Activated gamma-delta T cell (primary cell): ENCODE data around the gene HDAC9.

Experiments
- DNase-seq: peaks from one replicate; lab custom pipeline; 2025; lab: John Stamatoyannopoulos, UW

Gene HDAC9

DNA sequence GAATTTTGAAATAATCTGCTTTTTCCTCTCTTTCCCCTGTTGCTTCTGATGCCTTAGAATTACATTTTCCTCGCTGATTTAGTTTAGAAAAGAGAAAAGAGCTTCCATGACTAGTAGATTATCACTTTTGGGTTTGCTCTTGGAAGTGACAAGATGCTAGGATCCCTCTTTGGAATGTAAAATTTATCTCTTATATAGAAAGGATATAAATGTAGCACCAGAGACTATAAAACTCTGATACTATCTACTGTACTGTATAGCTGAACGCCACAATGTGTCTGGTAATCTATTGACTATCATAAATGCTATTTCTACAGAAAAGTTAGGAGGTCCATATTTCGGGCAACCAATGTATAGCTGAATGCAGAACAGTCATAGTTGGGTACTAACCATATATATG is 1.1 kb upstream of the HDAC9 start:
- DNase-seq: no peak

DNA sequence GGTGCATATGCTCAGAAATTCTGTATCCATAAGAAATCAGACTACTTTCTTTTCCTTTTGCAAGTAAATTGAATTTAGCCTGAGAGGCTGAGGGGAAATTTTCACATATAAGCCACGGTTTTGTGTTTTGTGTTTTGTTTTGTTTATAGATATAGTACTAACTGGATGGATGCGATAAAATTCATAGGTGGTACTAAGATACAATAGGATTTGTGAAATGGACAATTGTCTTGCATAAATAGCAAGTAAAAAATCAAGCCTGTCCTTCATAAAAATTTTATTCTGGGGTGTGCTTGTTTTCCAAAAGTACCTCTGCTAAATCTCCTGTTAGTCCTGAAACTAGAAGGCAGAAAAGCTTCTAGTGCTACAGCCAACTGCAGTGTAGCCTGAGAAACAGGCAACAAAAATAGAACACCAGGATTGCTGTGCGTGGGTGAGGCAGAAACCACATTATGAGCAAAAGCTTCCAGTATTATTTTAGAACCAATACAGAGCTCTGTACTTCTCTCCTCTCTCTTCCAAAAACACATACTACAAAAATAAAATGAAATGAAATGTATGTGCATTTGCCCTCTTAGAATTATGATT is 634 bp upstream of the HDAC9 start:
- no peak for DNase-seq

DNA sequence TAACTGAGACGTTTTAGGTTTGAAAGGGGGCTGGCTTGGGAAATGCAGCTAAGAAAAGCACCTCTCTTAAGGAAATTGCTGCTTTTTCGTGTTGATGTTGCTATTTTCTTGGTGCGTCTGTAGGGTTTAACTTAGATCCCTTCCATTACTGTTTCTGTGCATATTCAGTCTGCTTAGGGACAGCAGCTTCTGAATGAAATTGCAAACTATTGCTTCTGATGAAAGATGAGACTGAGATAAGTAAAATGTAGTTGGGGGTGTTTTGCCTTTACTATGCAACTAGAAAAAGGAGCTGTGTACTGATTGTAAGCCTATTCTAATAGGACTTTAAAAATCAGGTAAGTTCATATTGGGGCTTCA is 772 bp downstream of the HDAC9 start:
- no peak for DNase-seq

DNA sequence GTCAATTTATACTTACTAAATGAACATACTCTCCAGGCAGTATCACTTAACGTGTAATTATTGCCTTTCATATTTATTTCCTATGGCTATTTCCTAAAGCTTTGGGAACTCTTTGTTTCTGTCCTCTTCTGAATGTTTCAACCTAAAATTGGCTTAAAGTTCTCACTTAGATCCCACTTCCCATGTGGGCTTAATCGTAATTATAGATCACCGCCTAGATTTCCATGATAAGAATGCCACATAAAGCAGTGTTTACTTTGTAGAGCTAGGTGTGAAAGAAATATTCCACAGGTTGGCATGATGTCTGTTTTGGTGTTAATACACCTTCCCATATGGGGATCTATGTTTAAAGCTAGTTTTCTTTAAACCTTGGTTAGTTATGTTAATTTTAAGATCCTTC is 1.5 kb downstream of the HDAC9 start:
- no peak for DNase-seq

DNA sequence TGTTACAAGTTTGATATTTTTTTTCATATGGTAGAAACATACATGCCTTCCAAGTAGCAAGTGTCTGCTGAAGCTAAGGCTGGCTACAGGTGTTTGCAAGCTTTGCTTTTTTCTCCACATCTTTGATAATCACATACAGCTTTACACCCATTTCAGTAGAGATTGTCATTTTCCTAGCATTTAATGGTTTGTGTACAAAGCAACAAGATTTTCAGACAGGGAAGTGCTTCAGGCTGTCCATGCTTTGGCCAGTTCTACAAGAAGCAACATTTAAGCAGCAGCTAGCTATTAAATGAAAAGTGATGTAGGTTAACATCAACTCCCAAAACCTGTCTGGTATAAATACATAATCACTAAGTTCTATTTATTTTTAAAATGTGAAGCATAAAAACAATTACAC is 2.3 kb downstream of the HDAC9 start:
- DNase-seq: no peak

DNA sequence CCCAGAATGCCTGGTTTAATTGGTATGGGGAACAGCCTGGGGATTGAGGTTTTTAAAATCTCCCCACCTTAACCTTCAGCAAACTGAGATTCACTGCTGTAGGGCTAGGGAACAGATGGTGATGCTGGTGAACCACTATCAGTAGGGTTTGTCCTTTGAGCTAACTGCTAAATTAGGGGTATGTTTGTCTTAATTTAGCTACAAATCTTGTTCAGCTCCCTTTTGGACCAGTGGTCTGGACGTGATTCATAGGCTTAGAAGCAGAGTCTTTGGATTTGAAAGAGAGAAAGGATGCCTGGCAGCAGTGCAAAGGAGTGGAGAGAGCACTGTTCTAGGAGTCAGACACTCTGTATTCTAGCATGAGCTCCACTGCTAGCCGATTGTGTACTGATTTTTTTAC is 2.8 kb downstream of the HDAC9 start:
- no peak for DNase-seq

DNA sequence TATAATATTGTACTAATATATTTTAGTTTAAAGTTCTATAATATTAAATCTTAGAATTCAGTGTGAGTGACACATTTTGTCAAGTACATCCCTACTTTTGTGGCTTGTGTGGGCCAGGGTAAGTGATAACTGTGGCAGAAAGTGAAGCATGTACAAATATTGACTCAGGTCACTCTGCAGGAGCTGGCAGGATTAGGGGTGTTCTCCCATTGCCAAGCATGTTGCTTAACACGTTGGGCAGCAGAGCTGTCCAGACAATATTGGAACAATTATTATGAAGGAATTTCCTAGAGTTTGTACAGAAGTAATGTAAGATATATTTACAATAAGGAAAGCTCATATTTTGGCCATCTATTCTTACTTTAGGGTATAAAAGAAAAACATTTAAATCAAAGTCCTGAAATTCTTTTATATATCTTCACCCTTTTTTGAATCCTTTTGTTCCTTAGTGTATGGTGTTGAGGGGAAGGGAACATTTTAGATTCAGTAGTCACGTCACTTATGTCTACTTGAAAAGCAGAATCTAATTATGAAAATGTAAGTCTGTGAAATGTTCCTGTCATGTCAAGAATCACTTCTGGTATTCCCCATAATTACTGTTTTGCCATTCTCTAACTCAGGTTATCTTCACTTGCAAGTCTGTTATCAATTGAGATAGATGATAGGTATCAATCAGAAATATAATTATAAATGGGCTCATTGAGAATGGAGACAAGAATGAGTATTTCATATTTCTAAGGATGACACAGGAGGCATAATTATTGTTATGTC is 4.0 kb downstream of the HDAC9 start:
- no peak for DNase-seq

DNA sequence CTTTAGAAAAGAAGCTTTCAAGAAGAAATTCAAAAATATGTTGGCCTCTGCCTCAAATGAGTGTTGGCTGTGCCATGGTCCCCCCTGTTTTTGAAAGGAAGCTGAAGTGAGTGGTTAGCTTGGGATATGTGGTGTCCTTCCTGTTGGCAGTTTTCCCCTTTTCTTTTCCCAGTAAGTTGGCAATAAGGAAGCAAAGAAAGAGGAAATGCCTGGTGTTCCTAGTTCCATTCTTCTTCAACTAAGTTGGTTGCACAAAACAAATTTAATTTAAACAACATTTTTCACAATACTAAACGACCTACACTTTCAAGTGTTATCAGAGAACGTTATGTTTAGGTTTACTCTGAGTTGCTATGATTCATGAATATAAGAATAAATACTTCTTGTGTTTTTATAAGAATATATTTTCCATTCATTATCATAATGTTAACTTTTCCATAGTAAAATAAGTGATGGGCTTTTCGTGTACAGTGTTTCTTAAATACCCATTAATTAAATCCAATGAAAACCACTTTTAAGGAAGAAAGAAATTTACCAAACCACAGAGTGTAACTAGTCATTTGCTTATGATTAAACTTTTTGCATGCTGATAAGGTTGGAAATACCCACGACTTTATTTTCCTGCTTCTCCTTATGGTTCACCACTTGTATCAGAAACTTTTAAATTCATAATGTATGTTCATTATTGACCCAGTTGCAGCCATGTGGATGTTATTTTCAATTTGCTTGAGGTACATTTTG is 7.7 kb downstream of the HDAC9 start:
- no peak for DNase-seq

DNA sequence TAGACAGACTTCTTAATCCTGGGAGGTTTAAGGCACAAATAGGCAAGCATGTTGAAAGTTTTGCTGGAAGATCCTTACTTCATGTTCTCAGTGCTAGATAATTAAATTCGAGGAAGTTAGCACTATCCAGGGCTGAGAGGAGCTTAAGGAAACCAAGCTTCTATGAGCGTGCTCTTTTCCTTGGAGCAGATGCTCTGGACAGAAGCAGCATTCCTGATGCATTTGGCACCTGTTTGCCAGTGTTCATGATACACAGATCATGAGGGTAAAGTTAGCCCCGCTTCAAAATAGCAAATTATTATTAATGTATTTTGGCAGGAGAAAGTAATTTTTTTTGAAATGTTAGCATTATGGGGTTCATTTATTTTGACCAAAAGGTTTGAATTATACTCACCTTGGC is 9.4 kb downstream of the HDAC9 start:
- DNase-seq: no peak

DNA sequence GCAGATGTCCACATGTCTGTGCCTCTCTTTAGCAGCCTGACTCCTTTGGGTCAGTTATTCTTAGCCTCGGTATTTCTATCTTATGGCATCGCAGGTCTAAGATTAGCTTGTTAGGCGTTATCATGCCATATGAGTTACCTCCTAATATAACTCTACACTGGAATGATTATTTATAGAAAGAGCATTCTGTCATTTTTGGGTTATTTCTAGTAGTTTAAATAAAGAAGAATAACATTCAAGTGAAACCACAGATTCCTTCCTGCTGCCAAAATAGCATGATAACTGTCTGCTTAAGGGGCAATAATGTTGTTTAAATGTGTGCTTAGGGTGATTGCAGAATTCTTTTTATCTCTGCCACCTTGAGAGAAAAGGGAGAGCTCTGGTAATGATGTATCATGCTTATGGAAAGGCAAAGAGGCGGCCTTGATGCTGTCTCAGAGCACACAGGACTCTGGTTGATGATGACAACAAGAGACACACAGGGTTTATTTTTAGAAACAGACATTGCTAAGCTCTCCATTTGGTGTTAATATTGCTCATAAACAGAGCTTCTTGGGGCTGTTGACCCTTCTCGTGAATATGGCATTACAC is 10.4 kb downstream of the HDAC9 start:
- no peak for DNase-seq

DNA sequence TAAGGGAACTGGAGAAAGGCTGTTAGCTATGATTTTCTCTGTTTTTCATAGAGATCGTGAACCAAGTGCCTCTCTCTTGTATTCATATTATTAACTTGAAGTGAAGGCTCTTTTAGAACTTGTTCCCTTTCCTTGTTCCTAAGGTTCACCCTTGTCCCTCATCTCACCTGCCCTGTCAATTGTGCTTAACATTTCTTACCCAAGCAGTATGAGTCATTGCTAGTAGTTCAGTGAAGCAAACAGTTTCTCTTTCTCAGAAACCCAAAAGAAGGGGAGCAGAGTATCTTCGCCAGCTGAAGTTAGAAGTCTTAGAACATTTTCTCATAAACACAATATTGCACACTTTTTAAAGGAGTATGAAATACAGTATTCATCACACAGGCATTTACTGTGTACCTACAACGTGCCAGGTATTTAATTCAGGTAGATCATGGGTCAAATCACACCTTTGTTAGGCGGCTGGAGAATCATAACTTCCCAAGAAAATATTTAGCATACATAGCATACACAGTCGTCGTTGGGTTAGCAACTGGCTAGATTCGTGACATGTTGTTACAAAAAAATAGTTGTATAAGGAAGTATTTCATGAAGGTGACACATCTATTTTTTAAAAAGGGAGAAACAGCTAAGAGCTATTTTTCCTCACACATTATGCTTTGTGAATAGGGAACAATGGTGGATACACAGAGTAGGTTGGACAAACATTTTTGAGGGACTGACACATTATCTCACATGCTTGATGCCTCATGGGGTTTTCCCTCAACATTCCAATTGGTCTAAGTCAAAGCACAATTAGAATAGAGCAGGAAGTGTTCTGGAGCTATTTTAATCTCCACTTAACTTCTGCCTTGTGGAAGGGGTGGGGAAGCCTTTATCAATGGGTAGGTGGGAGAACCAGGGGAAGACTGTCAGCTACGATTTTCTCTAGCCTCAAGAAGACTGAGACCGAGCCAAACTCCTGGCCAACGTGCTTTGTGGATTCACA is 13.2 kb downstream of the HDAC9 start:
- DNase-seq: no peak

DNA sequence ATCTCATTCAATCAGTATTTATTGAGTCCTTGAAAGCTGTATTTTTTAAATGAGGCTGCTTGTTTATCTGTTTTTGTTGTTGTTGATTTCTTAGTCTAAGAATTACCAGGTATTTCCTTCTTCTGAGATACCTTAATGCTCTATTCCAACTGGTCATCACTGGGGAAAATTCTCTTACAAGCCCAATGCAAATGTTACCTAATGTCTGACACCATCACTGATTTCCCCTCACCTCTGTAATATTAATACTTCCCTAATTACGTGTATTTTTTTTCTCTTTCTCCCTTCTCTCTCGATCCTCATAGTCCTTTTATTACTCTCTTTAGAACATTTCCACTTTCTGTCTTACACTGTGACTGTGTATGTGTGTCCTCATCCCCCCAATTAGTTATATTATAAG is 13.9 kb downstream of the HDAC9 start:
- no peak for DNase-seq

DNA sequence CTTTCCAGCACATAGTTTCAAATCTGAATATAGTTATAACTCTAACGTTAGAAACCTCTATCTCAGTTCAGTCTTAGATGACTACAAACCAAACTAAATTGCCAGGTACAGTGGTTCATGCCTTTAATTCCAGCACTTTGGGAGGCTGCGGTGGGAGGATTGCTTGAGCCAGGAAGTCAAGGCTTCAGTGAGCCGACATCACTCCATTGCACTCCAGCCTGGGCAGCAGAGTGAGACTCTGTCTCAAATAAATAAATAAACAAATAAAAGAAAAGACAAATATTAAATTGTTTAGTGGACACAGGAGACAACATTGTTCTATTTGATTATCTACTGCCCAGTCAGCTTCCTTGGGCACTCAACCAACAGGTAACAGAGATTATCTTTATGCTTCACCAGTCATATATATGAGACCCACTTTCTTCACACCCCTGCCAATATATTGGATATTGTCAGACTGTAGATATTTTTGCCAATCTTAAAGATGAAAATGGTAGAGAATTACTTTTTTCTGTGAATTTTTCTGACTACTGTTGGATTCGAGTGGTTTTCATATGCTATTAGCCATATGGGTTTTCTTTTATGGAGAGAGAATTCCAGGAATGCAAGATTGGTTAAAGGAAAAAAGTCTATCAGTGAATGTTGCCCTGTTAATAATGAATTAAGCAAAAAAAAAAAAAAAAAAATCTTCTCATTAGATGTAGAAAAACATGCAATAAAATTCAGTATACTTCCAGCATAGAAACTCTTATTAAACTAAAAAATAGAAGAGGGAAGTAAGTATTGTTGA is 16.0 kb downstream of the HDAC9 start:
- DNase-seq: no peak

DNA sequence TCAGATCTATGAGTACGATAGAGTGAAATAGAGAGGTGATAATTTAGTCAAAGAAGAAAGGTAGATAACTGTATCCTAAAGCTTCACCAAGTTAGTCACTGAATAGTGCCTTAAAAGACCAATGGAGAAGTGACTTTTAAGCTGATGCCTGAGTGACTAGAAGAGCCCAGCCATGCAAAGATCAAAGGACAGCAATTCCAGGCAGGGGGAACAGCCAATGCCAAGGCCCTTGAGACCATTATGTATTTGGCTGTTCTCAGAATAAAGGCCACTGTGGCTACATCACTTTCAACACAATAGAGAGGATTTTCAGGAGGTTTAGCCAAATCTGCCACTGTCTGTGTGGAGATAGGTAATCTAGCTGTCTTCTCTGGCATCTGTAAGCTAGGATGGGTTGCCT is 17.8 kb downstream of the HDAC9 start:
- DNase-seq: no peak

DNA sequence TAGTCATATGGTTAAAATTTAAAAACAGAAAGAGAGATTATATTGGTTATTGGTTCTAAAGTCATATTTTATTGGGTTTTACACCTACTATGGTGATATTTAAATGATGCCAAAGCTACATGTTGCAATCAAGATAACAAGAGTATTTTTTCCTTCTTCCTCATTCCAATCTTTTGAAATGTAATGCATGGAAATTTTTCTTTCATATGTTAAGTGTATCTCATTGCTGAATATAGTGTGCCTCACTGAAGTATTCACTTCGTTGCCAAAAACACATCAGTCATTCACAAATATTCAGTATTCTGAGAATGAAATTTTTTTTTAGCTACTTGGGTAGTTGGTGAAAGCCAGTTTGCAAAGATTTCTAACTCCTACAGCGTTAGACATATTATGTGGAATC is 19.5 kb downstream of the HDAC9 start:
- DNase-seq: no peak

DNA sequence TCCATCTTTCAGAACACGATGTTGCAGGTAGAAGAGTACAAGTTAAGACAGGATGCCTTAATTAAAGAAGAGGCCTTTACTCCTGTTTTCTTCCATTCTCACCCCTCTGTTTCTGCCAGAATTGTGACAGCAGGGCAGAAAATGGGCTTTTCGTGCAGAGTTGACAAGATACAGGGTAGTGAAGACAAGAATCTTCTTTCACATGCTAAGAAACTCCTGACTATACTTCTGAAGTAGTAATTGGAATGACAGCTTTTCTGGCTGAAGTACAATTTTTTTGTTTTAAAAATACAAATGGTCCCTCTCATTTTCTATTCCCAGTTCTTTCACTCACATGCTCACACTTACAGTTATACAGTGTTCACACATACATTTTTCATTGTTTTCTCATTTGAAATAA is 22.1 kb downstream of the HDAC9 start:
- DNase-seq: no peak

DNA sequence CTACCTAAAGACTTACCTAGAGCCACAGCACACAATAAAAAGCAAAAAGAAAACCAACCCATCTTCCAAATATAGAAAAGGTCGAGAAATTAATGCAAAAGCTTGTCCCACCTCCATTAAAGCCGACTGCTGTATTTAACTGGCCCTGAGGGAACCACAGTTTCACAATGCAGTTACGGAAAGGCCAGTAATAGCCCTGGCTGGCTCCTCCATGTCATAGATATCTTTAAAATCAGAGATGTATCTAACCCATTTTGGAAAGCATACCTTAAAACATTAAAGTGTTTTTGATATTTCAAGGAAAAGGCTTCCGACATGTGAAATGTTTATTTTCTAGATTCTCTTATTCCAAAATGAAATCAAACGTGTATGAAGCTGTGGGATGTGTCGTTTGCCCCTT is 23.0 kb downstream of the HDAC9 start:
- DNase-seq: no peak

DNA sequence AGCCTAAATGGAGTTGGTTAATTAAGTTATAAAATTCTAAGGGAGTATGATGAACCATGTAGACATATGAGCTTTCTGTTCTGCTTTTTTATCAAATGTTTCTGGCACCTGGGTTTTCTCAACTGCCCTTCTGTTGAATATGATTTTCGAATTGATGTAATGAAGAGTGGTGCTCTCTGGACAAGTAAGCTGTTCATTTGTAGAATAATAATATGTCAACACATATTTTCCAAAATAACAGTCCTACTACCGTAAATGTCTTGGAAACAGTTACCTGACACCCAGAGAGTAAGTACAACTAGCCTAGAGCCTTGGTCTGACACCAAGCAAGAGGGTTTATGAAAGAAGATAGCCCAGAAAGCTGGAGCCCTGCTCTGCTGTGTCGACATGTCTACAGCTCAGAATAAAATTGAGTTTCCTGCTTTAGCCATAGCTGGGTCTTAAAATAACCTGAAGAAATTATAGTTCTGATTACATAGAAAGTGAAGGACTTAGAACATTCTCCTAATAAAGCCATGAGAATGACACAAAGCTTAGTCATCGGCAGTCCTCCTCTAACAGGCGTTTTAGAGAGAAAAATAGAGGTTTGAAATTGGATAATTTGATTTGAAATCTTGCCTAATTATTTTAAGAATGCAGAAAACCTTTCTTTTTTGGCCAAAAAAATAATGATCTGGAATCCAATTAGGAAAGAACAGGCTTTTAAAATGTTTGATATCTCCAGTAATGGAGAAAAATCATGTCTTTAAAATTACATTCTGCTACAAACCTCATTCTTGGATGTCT is 25.1 kb downstream of the HDAC9 start:
- no peak for DNase-seq

DNA sequence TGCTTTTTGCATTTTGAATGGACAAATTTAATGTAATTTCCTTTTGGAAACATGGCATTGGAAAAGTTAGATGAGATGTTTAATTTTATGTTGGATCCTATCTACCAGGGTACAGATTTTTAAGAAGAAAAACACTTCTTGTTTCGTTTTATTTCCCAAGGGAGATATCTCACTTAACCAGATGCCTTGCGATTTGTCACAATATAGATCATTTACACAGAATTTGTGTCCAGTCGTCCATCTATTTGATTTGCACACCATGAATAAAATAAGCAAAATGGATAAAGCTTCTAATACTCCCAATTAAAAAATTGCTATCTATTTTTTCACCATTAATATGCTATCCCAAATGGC is 25.7 kb downstream of the HDAC9 start:
- DNase-seq: no peak

DNA sequence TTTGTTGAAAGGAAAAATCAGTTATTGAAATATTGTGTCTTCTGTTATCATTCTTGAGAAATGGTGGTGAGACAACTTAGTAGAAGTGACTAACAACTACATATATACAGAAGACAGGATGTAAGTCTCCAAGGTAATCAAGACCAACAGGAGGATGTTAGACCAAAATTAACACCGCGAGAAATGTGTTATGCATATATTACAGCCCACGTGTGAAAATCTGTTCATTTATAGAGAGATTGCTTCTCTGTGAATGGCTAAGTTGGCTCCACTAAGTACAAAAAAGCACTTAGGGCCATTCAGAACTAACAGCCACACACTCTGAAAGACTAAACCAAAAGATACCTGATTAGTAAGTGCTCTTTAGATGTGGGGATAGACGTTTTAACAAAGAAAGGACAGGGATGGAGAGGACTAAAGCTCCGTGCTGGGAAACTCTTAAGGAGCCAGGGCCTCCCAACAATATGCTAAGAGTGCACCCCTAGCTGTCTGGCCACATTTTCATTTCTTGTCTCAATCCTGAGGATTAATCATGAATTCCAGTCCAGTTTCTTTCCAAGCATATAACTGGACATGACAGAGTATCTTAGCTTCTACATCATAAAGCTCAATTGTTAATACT is 26.5 kb downstream of the HDAC9 start:
- no peak for DNase-seq
